HG03571 (cell line): ENCODE data around the gene CEACAM21.
"Not testable (repeated sequence)": the region's sequence is repeated elsewhere in the genome, so short reads cannot be mapped to it uniquely, and the experiment has no call there.

Source experiments
- ATAC-seq: cut with Tn5 transposase; IDR thresholded peaks from one replicate; pipeline ENCODE4 v1.9.1; 2021; ENCODE audit not compliant: unreplicated experiment

Gene CEACAM21

DNA sequence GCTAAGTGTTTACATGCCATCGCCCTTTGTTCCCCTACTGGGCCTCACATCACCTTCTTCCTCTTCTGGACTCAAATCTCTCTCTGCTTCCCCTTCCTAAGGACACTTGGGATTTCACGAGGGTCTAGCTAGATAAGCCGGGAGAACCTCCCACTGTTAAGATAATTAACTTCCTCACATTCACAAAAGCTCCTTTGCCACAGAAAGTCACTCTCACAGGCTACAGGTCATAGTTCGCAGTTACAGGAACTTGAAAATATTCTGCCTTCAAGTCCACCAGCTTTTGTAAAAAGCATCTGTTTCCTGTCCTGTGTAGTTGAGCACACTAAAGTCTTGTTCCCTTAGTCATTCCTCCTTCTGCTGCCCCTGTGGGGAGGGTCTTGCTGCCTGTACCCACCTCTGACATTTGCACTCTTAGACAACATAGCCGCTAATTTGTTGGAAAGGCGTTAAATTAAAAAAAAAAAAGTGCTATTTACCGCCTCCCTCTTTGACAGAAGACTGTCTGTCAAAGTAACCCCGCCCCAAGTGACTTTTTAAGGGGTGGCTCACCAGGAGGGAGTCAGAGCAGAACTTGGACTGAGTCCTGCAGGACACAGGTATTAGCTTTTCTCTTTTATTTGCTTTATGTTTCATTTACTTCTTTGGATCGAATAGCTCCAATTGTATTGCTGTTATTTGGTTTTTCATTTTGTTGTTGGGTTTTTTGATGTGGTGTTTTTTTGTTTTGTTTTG is 26.8 kb upstream of the CEACAM21 start:
- no peak for ATAC-seq

- no peak for ATAC-seq
Observed at GRCh38 chr19:41549884-41550283, 26.1 kb upstream of the CEACAM21 start.

- no peak for ATAC-seq
Observed at GRCh38 chr19:41551212-41551610, 24.8 kb upstream of the CEACAM21 start.

GRCh38 chr19:41551711-41552110 is 24.3 kb upstream of the CEACAM21 start:
- ATAC-seq = no peak

DNA sequence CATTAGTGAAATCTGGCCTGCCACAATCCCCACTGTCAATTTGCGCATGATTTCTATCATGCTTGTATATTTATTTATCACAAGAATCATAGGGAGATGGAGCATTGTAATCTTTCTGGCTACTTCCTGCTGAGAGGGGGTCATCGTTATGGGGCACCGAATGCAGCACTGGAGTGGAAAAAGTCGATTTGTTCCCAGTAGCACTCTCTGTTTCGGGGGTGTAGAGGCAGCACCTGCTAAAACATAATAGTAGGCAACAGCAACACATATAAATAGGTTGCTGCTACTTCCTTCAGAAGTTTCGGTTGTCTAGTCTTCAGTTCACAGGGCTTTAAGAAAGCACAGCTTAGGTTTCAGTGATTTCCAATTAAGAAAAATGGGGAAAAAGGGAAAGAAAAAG is 23.4 kb upstream of the CEACAM21 start:
- ATAC-seq = peak; percentile 45

- ATAC-seq = no peak
Observed at GRCh38 chr19:41553804-41554203, 22.2 kb upstream of the CEACAM21 start.

DNA sequence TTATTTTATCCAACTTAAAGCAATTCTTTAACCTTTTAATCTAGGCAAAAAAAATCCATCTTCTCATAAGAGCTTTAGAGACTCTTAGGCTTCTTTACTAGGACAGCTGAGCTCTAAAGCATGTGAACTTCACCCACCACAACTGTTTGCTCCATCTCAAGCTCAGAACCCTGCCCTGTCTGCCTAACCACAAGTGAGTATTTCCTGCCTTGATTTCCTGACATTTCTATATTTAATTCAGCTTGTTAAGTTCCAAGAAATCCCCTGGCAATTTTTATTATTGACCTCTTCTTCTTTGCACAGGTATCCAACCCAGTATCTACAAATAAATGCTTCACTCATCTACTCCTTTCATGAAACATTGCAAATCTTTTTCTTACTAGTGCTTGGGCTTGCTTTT is 21.1 kb upstream of the CEACAM21 start:
- ATAC-seq = no peak

GRCh38 chr19:41555748-41556147 is 20.2 kb upstream of the CEACAM21 start:
- ATAC-seq = no peak

DNA sequence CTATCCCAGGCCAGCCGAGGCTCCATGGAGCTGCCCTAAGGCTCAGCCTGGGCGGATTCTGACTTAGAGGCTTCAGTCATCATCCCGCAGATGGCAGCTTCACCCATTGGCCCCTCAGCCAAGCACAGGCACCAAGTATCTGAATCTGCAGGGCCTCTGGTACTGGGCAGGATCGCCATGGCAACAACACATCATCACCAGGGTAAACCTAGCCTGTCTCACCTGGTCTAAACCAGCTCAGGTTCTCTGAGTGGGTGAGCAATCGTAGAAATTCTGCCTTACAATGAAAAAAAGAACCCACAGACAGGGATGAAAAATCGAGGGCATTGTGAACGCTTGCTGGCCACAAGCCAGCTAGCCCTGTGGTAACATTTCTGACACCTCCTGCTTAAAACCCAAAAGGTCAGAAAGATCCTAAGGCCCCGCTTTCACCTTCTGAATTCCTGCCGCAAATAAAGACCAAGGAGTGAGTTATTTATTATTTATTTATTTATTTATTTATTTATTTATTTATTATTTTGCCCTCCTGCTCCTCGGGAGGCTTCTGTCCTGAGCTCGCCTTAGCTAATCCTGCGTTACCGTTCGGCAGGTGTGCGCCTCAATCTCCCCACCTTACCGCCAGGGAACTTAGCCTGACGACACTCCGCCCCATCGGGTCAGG is 12.0 kb upstream of the CEACAM21 start:
- no peak for ATAC-seq

DNA sequence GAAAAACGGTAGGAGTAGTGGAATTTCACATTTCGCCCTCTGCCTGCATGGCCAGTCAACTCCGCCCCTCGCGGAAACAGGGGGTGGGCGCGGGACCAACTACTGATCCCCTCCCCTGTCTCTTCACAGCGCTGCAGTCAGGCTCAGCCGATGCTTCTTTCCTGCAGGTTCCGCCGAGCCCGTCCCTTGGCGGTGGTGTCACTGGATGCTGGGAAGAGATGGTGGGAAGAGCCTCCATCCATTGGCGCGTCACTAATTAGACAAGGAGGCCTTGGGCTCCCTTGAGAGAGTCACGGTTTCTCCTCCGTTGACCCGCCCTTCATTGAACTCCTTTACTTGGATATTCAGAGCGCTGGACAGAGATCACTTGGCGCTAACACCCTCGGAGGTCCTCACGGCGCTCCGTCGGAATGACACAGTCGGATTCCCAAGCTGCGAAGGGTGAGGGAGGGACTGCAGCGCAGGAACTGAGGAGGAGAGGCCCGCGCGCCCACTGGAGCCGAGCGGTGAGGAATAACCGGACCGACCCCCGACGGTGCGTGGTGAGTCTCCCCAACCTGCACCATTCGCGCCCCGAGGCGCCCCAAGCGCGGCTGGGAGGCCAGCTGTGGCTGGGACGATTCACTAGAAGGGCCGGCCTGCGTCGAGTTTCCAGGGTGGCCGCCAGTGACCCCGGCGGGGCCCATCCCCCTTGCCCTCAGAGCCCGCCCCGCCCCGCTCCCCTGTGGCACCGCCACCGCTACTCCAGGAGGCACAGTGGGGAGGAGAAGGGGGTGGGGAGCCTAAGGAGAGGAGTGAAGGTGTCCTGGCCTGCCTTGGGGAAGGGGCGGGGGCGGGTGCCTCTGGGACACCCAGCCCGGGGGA is 11.2 kb upstream of the CEACAM21 start:
- ATAC-seq = no peak

GRCh38 chr19:41565379-41565720 is 10.6 kb upstream of the CEACAM21 start:
- no peak for ATAC-seq

- ATAC-seq = no peak
Observed at GRCh38 chr19:41566001-41566400, 10.0 kb upstream of the CEACAM21 start.

GRCh38 chr19:41569481-41570150 is 6.3 kb upstream of the CEACAM21 start:
- ATAC-seq = no peak

GRCh38 chr19:41570179-41570578 is 5.8 kb upstream of the CEACAM21 start:
- no peak for ATAC-seq

- ATAC-seq = no peak
Observed at GRCh38 chr19:41570639-41571112, 5.3 kb upstream of the CEACAM21 start.

- no peak for ATAC-seq
Observed at GRCh38 chr19:41577144-41577830, 1.3 kb downstream of the CEACAM21 start.

DNA sequence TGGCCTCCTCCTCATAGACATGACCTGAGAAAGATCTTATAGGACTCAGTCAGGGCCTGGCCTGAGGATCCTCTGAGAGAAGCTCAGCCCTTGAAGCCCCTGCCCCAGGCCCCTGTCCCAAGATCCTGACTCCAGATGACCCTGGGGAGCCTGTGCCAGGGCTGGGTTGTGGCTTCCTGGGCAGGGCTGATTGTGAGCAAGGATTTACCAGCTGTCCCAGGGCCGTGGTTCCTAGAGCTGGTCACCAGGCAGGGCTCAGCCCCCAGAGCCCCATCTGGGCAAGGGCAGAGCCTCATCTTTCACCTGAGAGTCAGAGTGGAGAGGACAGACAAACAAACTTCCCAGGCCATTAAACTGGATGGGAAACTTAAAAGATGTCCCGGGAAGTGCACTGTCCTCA is 1.9 kb downstream of the CEACAM21 start:
- ATAC-seq = no peak

DNA sequence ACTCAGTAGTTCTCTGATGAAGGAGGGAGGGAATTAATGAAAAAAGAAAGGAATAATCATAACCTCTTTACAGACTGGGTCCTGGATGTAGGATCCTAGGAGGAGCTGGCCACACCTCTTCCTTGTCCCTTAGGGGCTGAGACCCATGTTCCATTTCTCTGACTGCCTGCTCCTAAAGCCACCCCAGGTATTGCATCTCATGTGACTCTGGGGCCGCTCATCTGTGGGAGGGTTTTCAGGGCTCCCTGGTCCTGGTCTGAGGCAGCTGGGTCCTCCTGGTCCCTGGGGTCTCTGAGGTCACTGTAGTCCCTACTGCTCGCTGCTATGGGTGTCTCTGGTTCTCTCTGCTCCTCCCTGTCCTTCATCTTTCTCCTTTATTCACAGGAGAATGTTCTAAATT is 2.9 kb downstream of the CEACAM21 start:
- no peak for ATAC-seq

DNA sequence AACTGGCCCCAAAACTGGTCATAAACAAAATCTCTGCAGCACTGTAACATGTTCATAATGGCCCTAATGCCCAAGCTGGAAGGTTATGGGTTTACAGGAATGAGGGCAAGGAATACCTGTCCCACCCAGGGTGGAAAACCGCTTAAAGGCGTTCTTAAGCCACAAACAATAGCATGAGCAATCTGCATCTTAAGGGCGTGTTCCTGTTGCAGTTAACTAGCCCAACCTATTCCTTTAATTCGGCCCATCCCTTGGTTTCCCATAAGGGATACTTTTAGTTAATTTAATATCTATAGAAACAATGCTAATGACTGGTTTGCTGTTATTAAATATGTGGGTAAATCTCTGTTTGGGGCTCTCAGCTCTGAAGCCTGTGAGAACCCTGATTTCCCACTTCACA is 5.1 kb downstream of the CEACAM21 start:
- ATAC-seq = not testable (repeated sequence)

- ATAC-seq = not testable (repeated sequence)
Observed at GRCh38 chr19:41582577-41583182, 6.7 kb downstream of the CEACAM21 start.
